ENCODE measurements around the gene CITED1.
"Not testable (repeated sequence)": the region's sequence is repeated elsewhere in the genome, so short reads cannot be mapped to it uniquely, and the experiment has no call there.

Gene CITED1

DNA sequence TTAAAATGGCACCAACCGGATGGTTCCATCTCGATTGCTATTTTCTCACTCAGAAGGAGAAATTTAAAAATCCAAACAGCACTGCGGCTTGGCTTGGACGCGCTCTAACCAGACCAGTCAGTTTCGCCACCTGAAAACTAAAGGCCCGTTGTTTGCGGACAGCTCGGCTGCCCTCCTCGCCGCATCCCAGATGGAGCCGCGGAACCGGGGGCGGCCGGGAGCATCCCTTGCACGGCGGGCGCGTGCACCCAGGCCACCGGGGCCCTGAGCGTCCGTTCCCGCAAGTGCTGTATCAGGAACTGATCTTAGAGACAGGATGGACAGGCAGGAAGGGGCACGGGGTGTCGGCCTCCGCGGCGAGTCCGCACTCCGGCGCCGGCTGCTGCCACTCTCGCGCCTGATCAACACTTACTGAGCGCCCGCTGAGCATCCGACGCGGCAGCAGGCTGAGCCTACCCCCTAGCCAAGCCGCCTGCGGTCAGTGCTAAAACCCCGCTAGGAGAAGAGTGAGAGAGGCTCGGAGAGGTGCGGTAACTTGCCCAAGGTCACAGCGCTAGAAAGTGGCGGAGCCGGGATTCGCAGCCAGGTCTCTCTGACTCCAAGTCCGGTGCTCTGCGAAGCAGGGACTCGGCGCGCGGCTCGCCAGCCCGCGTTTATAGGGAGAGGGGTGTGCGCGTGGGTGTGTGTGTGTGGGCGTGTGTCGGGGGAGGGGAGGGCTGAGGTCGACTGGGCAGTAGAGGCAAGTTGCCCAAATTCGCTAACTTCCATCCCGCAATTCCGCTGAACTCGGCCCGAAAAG, at the start of gene CITED1:
Gene CITED1 (minus strand): TSS at position 629 of the 799 bp plus-strand sequence. CDS start 3,045 bp downstream, outside the sequence.
- no peak for DNase-seq

- DNase-seq: no peak
These were observed 47.1 kb upstream of the CITED1 start for GRCh38 chrX:72352786-72353185.

DNA sequence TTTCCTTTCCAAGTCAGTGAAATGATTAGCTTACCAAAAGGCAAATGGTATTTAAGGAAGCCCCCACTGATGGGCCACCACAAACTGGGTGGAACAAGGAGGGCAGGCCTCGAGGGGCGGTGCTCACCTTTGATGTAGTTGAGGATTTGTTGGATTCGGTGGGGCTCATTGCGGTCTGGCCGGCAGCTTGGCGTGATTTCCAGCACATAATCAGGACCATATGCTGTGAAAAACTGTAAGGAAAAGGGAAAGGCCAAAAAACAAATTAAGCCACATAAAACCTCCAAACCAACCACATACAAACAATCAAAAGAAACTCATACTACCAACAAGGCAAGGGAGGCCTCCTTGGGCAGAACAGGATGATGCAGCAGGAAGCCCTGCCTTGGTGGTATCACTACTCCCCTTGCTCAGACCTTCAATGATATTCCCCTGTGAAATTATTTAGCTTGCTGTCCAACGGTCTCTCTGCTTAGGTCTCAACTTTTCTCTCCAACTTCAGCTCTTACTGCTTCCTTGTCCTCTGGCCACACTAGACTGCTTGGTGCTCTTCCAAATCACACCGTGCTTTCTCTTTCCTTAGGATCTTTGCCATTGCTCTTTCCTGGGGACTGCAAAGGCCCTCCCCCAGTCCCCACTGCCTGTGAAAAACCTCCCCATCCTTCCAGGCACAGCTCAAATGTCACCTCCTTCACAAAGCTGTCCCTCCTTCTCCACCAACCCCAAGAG, 46.1 kb upstream of the CITED1 start:
- DNase-seq: no peak

DNA sequence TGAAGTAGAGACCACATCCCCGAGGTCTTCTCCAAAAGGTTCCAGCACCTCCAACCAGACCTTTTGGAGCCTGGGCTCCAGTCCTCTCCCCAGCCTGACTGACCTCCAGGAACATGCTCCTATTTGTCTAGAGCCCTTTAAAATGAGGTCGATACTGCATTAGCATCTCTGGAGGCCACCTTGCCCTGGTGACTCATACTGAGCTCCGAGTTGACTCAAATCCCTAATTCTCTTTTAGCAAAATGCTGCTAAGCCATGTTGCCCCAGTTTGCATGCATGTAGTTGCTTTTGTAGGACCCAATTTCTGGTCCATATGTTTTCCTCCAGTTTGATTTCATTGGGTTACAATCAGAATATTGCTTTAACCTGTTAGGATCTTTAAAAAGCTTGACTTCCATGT, 43.5 kb upstream of the CITED1 start:
- DNase-seq: no peak

DNA sequence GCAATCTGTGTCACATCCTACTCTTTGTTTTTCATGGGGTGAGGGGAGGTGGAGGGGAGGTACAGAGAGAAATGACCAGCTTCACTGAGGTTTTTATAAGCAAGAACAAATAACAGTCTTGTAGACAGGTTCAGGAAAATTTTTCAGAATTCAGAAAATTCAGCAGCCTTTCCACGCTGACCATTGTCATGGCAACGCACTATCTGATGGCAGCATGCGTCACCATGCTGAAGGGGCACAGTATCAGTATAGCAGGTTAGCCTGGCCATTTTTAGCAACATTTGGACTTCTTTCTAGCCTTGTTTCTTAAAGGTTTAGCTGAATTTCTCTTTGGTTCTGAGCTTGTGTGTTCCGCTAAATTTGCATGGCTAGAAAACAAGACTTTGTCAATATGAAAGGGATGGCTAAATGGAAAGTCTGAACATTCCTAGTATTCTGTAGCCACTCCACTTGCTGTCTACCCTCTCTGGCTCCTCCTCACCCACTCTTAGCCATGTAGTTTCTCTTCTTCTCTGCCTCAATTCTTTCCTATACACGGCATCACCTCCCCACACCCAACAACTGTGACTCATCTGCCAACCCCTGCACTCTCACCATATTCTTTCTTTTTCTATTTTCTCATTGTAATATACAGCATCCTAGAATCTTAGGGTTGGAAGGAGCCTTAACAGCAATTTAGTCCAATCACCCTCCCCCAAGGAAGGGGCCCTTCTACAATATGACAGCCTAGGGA, 42.7 kb upstream of the CITED1 start:
- no peak for DNase-seq

- DNase-seq: no peak
These were observed 41.7 kb upstream of the CITED1 start for GRCh38 chrX:72347366-72347765.

- DNase-seq: no peak
These were observed 40.7 kb upstream of the CITED1 start for GRCh38 chrX:72346302-72346949.

GRCh38 chrX:72340626-72341025, 34.9 kb upstream of the CITED1 start:
- DNase-seq: no peak

GRCh38 chrX:72340041-72340440, 34.3 kb upstream of the CITED1 start:
- DNase-seq: no peak

DNA sequence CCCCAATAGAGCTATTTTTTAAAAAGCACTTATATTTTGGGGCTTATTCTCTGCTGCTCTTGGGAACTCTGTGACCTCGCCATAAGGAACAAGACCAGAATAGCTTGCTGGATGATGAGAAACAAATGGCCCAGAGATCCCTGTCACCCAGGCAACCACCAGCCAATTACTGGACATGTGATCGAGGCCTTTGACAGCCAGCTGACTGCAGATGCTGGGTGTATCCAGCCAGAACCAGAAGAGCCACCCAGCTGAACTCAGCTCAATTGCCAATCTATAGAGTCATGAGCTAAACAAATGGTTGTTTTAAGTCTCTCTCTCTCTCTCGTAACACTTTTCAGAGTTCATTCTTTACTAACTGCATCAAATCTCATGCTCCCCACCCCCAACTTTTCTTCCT, 24.4 kb upstream of the CITED1 start:
- DNase-seq: no peak

- DNase-seq: no peak
These were observed 21.0 kb upstream of the CITED1 start for GRCh38 chrX:72326605-72327300.

DNA sequence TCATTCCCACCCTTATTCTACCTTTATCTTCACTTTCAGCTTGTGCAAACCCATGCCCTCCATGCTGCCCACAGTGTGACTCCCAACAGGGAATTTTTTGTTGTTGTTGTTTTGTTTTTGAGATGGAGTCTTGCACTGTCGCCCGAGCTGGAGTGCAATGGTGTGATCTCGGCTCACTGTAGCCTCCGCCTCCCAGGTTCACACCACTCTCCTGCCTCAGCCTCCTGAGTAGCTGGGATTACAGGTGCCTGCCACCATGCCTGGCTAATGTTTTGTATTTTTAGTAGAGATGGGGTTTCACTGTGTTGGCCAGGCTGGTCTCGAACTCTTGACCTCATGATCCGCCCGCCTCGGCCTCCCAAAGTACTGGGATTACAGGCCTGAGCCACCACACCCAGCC, 13.9 kb upstream of the CITED1 start:
- DNase-seq: not testable (repeated sequence)

GRCh38 chrX:72317139-72317538, 11.4 kb upstream of the CITED1 start:
- DNase-seq: no peak

DNA sequence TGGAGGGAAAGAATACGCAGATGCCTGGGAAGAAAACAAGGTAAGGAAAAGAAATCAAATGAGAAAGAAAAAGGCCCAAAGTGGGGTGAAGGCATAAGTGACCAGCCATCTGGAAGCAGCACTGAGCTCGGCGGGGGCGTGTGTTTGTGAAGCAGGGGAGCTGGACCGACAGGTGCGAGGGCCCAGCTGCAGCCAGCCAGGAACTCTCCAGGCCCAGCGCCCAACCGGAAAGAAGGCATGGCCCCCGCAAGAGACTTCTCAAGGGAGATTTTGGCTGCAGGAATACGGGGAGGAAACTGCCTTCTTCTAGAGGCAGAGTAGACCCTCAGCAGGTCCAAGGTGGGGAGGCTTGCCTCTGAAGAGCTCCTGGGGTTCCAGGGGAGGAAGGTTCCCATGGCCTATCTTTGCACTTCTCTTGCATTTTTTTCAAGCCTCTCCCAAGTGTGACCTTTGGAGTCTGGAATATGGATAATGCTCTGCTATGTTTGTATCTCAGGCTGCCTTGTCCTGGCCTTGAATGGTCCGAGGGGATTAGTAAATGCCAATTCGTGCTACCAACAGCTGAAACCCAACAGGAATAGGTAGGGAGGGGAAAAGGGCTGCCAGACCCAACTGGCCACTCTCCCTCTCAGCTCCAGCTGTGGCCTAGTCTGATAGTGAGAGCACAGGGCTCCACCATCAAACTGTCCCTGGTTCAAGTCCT, 10.8 kb upstream of the CITED1 start:
- DNase-seq: no peak

DNA sequence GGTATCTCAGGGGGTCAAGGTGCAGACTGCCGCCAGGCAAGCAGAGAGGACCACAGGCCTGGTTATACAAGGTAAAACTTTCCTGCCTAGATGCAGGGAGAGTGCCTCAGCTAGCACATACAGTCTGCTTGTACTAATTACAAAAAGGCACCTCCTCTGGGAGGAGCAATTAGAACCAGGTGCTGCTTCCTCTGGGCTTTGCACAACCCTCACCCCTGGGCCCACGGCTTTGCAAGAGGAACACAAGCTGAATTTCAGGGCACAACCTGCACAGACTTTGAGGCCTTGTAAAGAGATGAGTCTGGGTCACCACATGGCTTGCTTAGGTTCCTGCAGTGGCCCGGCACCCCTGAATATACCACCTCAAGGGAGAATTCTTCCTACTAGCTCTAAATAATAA, 9.2 kb upstream of the CITED1 start:
- DNase-seq: no peak

- DNase-seq: no peak
These were observed 8.3 kb upstream of the CITED1 start for GRCh38 chrX:72313707-72314641.

GRCh38 chrX:72312311-72312940, 6.7 kb upstream of the CITED1 start:
- DNase-seq: no peak

DNA sequence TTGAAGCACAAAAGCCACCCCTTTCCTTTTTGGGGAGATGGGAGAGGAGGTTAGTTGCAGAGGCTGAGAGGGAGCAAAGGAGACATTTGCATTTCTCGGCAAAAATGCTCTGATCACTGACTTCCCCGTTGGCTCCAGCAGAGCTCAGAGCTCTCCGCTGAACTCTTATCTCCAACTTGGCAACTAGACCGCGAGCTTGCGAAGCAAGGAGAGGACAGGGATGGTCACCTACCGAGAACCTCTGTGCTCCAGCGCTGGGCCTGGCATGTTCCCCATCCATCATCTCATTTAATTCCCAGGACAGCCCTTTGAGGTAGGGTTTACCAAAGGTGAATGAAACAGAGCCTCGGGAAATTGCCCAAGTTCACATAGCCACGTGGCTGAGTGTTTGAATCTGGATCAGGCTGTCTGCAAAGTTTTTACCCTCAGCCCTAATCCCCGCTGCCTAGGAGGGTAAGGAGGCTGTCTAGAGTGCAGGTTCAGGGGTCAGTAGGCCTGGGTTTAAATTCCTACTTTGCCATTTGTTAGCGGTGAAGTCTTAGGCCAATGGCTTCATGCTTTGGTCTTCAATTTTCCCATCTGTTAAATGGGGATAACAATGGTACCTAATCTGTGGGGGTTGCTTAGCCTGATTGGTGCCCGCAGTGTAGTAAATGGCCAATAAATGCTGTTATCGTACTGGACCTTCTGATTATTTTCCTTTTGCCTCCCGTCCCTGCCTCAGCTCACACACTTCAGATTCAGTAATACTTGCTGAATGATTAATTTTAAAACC, 3.8 kb upstream of the CITED1 start:
- no peak for DNase-seq

DNA sequence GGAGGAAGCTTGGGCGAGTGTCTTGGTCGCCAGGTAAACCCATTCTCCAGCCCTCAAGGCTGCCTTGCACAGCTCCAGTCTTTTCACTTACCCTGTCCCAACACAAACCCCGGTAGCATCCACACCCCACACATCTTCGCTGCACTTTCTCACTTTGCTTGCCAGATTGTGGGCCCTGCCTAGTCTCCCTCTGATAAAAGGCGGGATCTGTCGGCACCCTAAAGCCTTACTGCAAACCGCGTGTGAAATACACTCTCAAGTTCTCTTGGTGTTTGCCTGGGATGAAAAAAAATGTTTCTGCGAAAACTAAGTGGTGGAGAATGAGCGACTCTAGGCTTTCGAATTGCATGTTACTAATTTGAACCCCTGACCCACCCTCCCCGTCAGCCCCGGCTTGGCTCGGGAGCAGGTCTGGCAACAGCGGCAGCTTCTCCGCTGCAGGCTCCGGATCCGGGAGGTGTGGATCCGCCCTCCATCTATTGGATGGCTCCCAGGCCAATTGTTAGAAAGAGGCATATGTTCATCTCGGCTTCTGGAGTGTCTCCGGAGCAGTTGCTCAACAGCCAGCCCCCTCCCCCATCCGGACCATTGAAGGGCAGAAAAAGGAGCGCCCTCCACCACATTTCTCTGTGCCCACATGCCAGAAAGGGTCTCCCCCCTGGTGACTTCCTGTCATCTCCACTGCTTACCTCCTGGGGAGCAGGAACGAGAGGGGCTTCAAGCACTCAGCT, 3.0 kb upstream of the CITED1 start:
- DNase-seq: no peak

All from KG1 (cell line).